Measurements from ENCODE around the gene MRPL42.
"Not testable (repeated sequence)": the region's sequence is repeated elsewhere in the genome, so short reads cannot be mapped to it uniquely, and the experiment has no call there.

Gene MRPL42

GRCh38 chr12:93447555-93448290, 19.6 kb upstream of the MRPL42 start:
- DNase-seq: no peak

GRCh38 chr12:93448796-93449195, 18.5 kb upstream of the MRPL42 start:
- DNase-seq: no peak

- no peak for DNase-seq
These were observed 18.0 kb upstream of the MRPL42 start for GRCh38 chr12:93449277-93449676.

- no peak for DNase-seq
These were observed 15.7 kb upstream of the MRPL42 start for GRCh38 chr12:93451423-93452158.

GRCh38 chr12:93453633-93454032, 13.7 kb upstream of the MRPL42 start:
- no peak for DNase-seq

GRCh38 chr12:93456077-93456476, 11.2 kb upstream of the MRPL42 start:
- DNase-seq: no peak

GRCh38 chr12:93459097-93459496, 8.2 kb upstream of the MRPL42 start:
- no peak for DNase-seq

- DNase-seq: no peak
These were observed 7.3 kb upstream of the MRPL42 start for GRCh38 chr12:93460003-93460402.

GRCh38 chr12:93460902-93461301, 6.4 kb upstream of the MRPL42 start:
- DNase-seq: no peak

- no peak for DNase-seq
These were observed 5.8 kb upstream of the MRPL42 start for GRCh38 chr12:93461503-93461902.

GRCh38 chr12:93465841-93466240, 1.5 kb upstream of the MRPL42 start:
- DNase-seq: no peak

GRCh38 chr12:93466625-93467350, 526 bp upstream of the MRPL42 start:
- no peak for DNase-seq

- DNase-seq: no peak
These were observed 676 bp downstream of the MRPL42 start for GRCh38 chr12:93468008-93468371.

- no peak for DNase-seq
These were observed 2.1 kb downstream of the MRPL42 start for GRCh38 chr12:93469386-93469785.

GRCh38 chr12:93476555-93476954, 9.2 kb downstream of the MRPL42 start:
- no peak for DNase-seq

- DNase-seq: no peak
These were observed 15.4 kb downstream of the MRPL42 start for GRCh38 chr12:93482721-93483120.

GRCh38 chr12:93483151-93483807, 16.0 kb downstream of the MRPL42 start:
- no peak for DNase-seq

GRCh38 chr12:93484315-93484981, 17.1 kb downstream of the MRPL42 start:
- DNase-seq: peak; percentile 41

GRCh38 chr12:93492808-93493207, 25.5 kb downstream of the MRPL42 start:
- not testable (repeated sequence) for DNase-seq

GRCh38 chr12:93494096-93494495, 26.8 kb downstream of the MRPL42 start:
- no peak for DNase-seq

- DNase-seq: no peak
These were observed 30.1 kb downstream of the MRPL42 start for GRCh38 chr12:93497456-93497855.

GRCh38 chr12:93498813-93499212, 31.5 kb downstream of the MRPL42 start:
- not testable (repeated sequence) for DNase-seq

GRCh38 chr12:93500201-93500600, 32.9 kb downstream of the MRPL42 start:
- DNase-seq: no peak
